Measurements from ENCODE around the gene COL4A1.

GRCh38 chr13:110354715-110355473 lies 47.9 kb upstream of the COL4A1 start:
- TF ChIP-seq, protein P1, sequence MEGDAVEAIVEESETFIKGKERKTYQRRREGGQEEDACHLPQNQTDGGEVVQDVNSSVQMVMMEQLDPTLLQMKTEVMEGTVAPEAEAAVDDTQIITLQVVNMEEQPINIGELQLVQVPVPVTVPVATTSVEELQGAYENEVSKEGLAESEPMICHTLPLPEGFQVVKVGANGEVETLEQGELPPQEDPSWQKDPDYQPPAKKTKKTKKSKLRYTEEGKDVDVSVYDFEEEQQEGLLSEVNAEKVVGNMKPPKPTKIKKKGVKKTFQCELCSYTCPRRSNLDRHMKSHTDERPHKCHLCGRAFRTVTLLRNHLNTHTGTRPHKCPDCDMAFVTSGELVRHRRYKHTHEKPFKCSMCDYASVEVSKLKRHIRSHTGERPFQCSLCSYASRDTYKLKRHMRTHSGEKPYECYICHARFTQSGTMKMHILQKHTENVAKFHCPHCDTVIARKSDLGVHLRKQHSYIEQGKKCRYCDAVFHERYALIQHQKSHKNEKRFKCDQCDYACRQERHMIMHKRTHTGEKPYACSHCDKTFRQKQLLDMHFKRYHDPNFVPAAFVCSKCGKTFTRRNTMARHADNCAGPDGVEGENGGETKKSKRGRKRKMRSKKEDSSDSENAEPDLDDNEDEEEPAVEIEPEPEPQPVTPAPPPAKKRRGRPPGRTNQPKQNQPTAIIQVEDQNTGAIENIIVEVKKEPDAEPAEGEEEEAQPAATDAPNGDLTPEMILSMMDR (IDR thresholded peaks at IDR 0.05), result no peak
- no peak for TF ChIP-seq POLR2A (IDR thresholded peaks at IDR 0.05)

Data from upper lobe of left lung (tissue), 4 donors.